Measurements from ENCODE around the gene PRCD. TPM values are rescaled to one million over a fixed set of nuclear protein-coding genes. Genes with fewer than 3 reads are reported as not detected.

Gene PRCD
- total and polyA plus RNA-seq, 3 donors from 2014 or later, result 3.2 to 4.6 (median 3.8) TPM

DNA sequence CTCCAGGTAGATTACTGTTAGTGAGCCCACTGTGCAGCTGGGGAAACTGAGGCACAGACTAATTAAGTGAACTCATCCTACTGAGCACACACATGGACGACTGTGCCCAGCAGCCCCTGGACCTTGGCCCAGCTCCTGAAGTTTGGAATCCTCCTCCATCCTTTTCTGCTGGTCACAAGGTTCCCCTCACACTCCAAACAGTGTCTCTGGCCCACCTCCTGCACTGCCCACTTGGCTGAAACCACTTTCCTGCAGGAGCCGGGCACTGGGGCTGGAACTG is 42.2 kb upstream of the PRCD start:
- TF ChIP-seq, protein P1, sequence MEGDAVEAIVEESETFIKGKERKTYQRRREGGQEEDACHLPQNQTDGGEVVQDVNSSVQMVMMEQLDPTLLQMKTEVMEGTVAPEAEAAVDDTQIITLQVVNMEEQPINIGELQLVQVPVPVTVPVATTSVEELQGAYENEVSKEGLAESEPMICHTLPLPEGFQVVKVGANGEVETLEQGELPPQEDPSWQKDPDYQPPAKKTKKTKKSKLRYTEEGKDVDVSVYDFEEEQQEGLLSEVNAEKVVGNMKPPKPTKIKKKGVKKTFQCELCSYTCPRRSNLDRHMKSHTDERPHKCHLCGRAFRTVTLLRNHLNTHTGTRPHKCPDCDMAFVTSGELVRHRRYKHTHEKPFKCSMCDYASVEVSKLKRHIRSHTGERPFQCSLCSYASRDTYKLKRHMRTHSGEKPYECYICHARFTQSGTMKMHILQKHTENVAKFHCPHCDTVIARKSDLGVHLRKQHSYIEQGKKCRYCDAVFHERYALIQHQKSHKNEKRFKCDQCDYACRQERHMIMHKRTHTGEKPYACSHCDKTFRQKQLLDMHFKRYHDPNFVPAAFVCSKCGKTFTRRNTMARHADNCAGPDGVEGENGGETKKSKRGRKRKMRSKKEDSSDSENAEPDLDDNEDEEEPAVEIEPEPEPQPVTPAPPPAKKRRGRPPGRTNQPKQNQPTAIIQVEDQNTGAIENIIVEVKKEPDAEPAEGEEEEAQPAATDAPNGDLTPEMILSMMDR (IDR thresholded peaks at IDR 0.05), result no peak
- TF ChIP-seq POLR2A (IDR thresholded peaks at IDR 0.05), result no peak
- no peak for DNase-seq
- H3K27me3 ChIP-seq, result no peaks in the 10 kb centered on the region
- H3K27ac ChIP-seq, result peak overlapping the region; percentile 80 to 90
- no peaks in the 10 kb centered on the region for H3K36me3 ChIP-seq (ENCODE audit: low read depth, missing control alignments)
- 42 to 46% methylated on average over 2 of the region's 2 CpGs for WGBS, 2 donors
- no peak overlapping the region for H3K4me3 ChIP-seq
- peaks cover 44% of the 10 kb centered on the region for H3K4me1 ChIP-seq
- intact Hi-C loops (cut with DNase I; ENCODE audit: low total_unique reads), result no loop called here
- H3K9me3 ChIP-seq, result no peaks in the 10 kb centered on the region

- intact Hi-C loops (cut with DNase I; ENCODE audit: low total_unique reads), result no loop called here
- Histone ChIP-seq H3K36me3 (ENCODE audit: low read depth, missing control alignments) (no peaks in the 10 kb centered on the region), H3K4me1 (peaks cover 39% of the 10 kb centered on the region), H3K4me3 (no peak overlapping the region), H3K9me3 (no peaks in the 10 kb centered on the region), H3K27me3 (no peaks in the 10 kb centered on the region), H3K27ac (peak overlapping the region; percentile 80 to 90)
- TF ChIP-seq POLR2A (IDR thresholded peaks at IDR 0.05), result no peak
- TF ChIP-seq, protein P1 (IDR thresholded peaks at IDR 0.05), result no peak
- DNase-seq, result peak; percentile 87
- 20 to 33% methylated on average over 11 to 31 of the region's 31 CpGs for WGBS, 2 donors
Measured at GRCh38 chr17:76497979-76498875, 41.6 kb upstream of the PRCD start.

- 74 to 83% methylated on average over 4 of the region's 4 CpGs for WGBS, 2 donors
- Histone ChIP-seq H3K27me3 (no peaks in the 10 kb centered on the region), H3K27ac (peak overlapping the region; percentile 80 to 90), H3K4me1 (peaks cover 36% of the 10 kb centered on the region), H3K36me3 (ENCODE audit: low read depth, missing control alignments) (no peaks in the 10 kb centered on the region), H3K4me3 (no peak overlapping the region), H3K9me3 (no peaks in the 10 kb centered on the region)
- intact Hi-C loops (cut with DNase I; ENCODE audit: low total_unique reads), result no loop called here
- TF ChIP-seq POLR2A (IDR thresholded peaks at IDR 0.05), result no peak
- TF ChIP-seq, protein P1 (IDR thresholded peaks at IDR 0.05), result no peak
- DNase-seq, result no peak
Measured at GRCh38 chr17:76498876-76499251, 41.0 kb upstream of the PRCD start.

- intact Hi-C loops (cut with DNase I; ENCODE audit: low total_unique reads), result no loop called here
- Histone ChIP-seq H3K27ac (peak overlapping the region; percentile 80 to 90), H3K4me1 (peaks cover 36% of the 10 kb centered on the region), H3K27me3 (no peaks in the 10 kb centered on the region), H3K9me3 (no peaks in the 10 kb centered on the region), H3K4me3 (peak overlapping the region in 1 of 2 donors; percentile 69), H3K36me3 (ENCODE audit: low read depth, missing control alignments) (no peaks in the 10 kb centered on the region)
- WGBS, 2 donors, result 85 to 88% methylated on average over 5 of the region's 5 CpGs
- no peak for DNase-seq
- TF ChIP-seq, protein P1 (IDR thresholded peaks at IDR 0.05), result no peak
- TF ChIP-seq POLR2A (IDR thresholded peaks at IDR 0.05), result no peak
Measured at GRCh38 chr17:76499267-76499667, 40.6 kb upstream of the PRCD start.

Measured in testis (tissue), 3 donors.